Ishikawa (cell line): Measurements from ENCODE around the gene AZI2.

Experiments used
- CEBPB ChIP-seq: IDR thresholded peaks from 2 replicates; pipeline ENCODE4 v1.6.1; 2012
- CREB1 ChIP-seq: IDR thresholded peaks from 2 replicates; pipeline ENCODE4 v1.6.1; 2012; ENCODE audit warnings: low read depth
- EGR1 ChIP-seq: IDR thresholded peaks from 2 replicates; pipeline ENCODE4 v1.6.1; 2012
- FOXM1 ChIP-seq: IDR thresholded peaks from 2 replicates; pipeline ENCODE4 v1.6.1; 2012; ENCODE audit warnings: low read depth, borderline replicate concordance
- TAF1 ChIP-seq: IDR thresholded peaks from 2 replicates; pipeline ENCODE4 v1.6.1; 2012; ENCODE audit warnings: low read depth, mild to moderate bottlenecking
- ZBTB7A ChIP-seq: IDR thresholded peaks from 2 replicates; pipeline ENCODE4 v1.6.1; 2012; ENCODE audit warnings: low read depth

DNA sequence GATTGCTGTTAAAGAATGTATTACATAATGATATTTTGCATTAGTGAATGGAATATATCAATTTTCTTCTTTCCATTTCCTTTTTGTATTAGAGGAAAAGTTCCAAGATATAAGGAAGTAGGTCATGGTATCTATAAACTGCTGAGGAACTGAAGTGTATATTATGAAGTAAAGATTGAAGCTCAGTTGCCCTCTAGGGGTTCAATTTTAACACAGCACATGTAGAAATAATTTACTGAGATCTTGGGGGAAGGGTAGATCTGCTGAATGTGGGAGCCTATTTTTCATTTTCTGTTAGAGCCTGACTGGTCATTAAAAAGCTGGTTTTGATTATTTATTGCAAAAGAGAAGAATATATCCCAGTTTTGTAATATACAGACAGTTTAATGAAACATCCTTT lies 62.0 kb downstream of the AZI2 start:
- TF ChIP-seq CREB1 (no peak), CEBPB (no peak), ZBTB7A (no peak), EGR1 (no peak), FOXM1 (no peak), TAF1 (no peak)
